HEK293 (cell line): ENCODE measurements around the gene CPNE5.

Experiments
- CTCF ChIA-PET: fragments of 350-600 bp; formaldehyde crosslinking; extraction: SDS; loops from one replicate; lab custom pipeline; 2021; ENCODE audit warnings: antibody characterized with exemption; lab: Yijun Ruan, JAX
- POLR2A ChIA-PET: fragments of 300-600 bp; formaldehyde crosslinking; extraction: SDS; loops from one replicate; lab custom pipeline; 2020; ENCODE audit warnings: antibody characterized with exemption, inconsistent platforms; lab: Yijun Ruan, JAX
- H3K27ac ChIP-seq: fragments of 200-500 bp; sonication (Bioruptor generic); 2 replicates; pipeline ENCODE4 v1.5.1; 2014; ENCODE audit warnings: low read depth, low read length, control low read depth, inconsistent platforms; ENCODE audit errors: extremely low read depth
- H3K36me3 ChIP-seq, 2 experiments: fragments of 200-500 bp in 1 of 2; sonication (Bioruptor generic) in 1 of 2; 1 replicate in 1 of 2; 2 replicates in 1 of 2; pipeline ENCODE4 v1.5.1; 2014 to 2017; ENCODE audit warnings: inconsistent platforms in 2 of 2, low read length in 2 of 2; ENCODE audit not compliant: control insufficient read depth in 2 of 2, insufficient read depth in 1 of 2
- H3K4me1 ChIP-seq: fragments of 200-500 bp; sonication (Bioruptor generic); 2 replicates; pipeline ENCODE4 v1.5.1; 2014; ENCODE audit warnings: mild to moderate bottlenecking, low read length, inconsistent platforms; ENCODE audit not compliant: control insufficient read depth, insufficient read depth
- H3K4me3 ChIP-seq: 2 replicates; pipeline ENCODE4 v1.5.1; 2011; ENCODE audit warnings: low read depth, mild to moderate bottlenecking, control low read depth, low read length, moderate library complexity
- H3K9me3 ChIP-seq: fragments of 200-500 bp; sonication (Bioruptor generic); 2 replicates; pipeline ENCODE4 v1.5.1; 2014; ENCODE audit warnings: low read depth, low read length, inconsistent platforms; ENCODE audit not compliant: control insufficient read depth, insufficient read depth
- GLIS2 ChIP-seq: fragments of 450-650 bp; formaldehyde crosslinking; IDR thresholded peaks from 2 replicates; pipeline ENCODE4 v1.5.1; 2016; ENCODE audit warnings: missing biosample characterization, missing genetic modification characterization
- HOXA7 ChIP-seq: sonication (generic); formaldehyde crosslinking; IDR thresholded peaks from 2 replicates; pipeline ENCODE4 v1.8.1; 2022; ENCODE audit warnings: missing genetic modification reagents, borderline replicate concordance
- KLF1 ChIP-seq: fragments of 450-650 bp; formaldehyde crosslinking; IDR thresholded peaks from 2 replicates; pipeline ENCODE4 v1.5.1; 2016; ENCODE audit warnings: missing biosample characterization, missing genetic modification characterization
- RBAK ChIP-seq: fragments of 450-650 bp; formaldehyde crosslinking; IDR thresholded peaks from 2 replicates; pipeline ENCODE4 v1.5.1; 2016; ENCODE audit warnings: missing biosample characterization, missing genetic modification characterization
- ZFHX2 ChIP-seq: fragments of 450-650 bp; formaldehyde crosslinking; conservative IDR thresholded peaks from 2 replicates; pipeline ENCODE4 v1.5.1; 2016; ENCODE audit warnings: missing biosample characterization, missing genetic modification characterization
- ZNF133 ChIP-seq: fragments of 450-650 bp; formaldehyde crosslinking; IDR thresholded peaks from 2 replicates; pipeline ENCODE4 v1.5.1; 2016; ENCODE audit warnings: missing biosample characterization, missing genetic modification characterization
- ZNF146 ChIP-seq: fragments of 450-650 bp; formaldehyde crosslinking; IDR thresholded peaks from 2 replicates; pipeline ENCODE4 v1.5.1; 2016; ENCODE audit warnings: missing biosample characterization, missing genetic modification characterization
- ZNF16 ChIP-seq: fragments of 450-650 bp; formaldehyde crosslinking; IDR thresholded peaks from 2 replicates; pipeline ENCODE4 v1.5.1; 2016; ENCODE audit warnings: low read depth, missing biosample characterization, missing genetic modification characterization
- ZNF174 ChIP-seq: fragments of 450-650 bp; formaldehyde crosslinking; IDR thresholded peaks from 2 replicates; pipeline ENCODE4 v1.5.0; 2017; ENCODE audit warnings: missing biosample characterization, mild to moderate bottlenecking, missing genetic modification characterization
- ZNF335 ChIP-seq: fragments of 450-650 bp; formaldehyde crosslinking; conservative IDR thresholded peaks from 2 replicates; pipeline ENCODE4 v1.5.1; 2016; ENCODE audit warnings: missing biosample characterization, missing genetic modification characterization
- ZNF473 ChIP-seq: fragments of 450-650 bp; formaldehyde crosslinking; IDR thresholded peaks from 2 replicates; pipeline ENCODE4 v1.5.1; 2017; ENCODE audit warnings: missing biosample characterization, missing genetic modification characterization
- ZNF514 ChIP-seq: fragments of 450-650 bp; formaldehyde crosslinking; IDR thresholded peaks from 2 replicates; pipeline ENCODE4 v1.5.1; 2016; ENCODE audit warnings: missing biosample characterization, missing genetic modification characterization
- ZNF544 ChIP-seq: fragments of 450-650 bp; formaldehyde crosslinking; IDR thresholded peaks from 2 replicates; pipeline ENCODE4 v1.5.0; 2017; ENCODE audit warnings: missing biosample characterization, missing genetic modification characterization
- ZNF701 ChIP-seq: fragments of 450-650 bp; formaldehyde crosslinking; IDR thresholded peaks from 2 replicates; pipeline ENCODE4 v1.5.1; 2016; ENCODE audit warnings: missing biosample characterization, missing genetic modification characterization
- ZNF792 ChIP-seq: fragments of 450-650 bp; formaldehyde crosslinking; IDR thresholded peaks from 2 replicates; pipeline ENCODE4 v1.5.1; 2016; ENCODE audit warnings: missing biosample characterization, missing genetic modification characterization
- TF ChIP-seq, protein P1 (sequence below): fragments of 450-650 bp; formaldehyde crosslinking; IDR thresholded peaks from 2 replicates; pipeline ENCODE4 v1.5.1; 2016; ENCODE audit warnings: missing biosample characterization, missing genetic modification characterization, low read depth
- TF ChIP-seq, protein P2 (sequence below): fragments of 450-650 bp; formaldehyde crosslinking; IDR thresholded peaks from 2 replicates; pipeline ENCODE4 v1.5.0; 2017; ENCODE audit warnings: missing biosample characterization, missing genetic modification characterization, borderline replicate concordance
- TF ChIP-seq, protein P3 (sequence below): fragments of 450-650 bp; formaldehyde crosslinking; IDR thresholded peaks from 2 replicates; pipeline ENCODE4 v1.5.1; 2017; ENCODE audit warnings: missing biosample characterization, mild to moderate bottlenecking, missing genetic modification characterization, moderate library complexity
- TF ChIP-seq, protein P4 (sequence below): fragments of 450-650 bp; formaldehyde crosslinking; conservative IDR thresholded peaks from 2 replicates; pipeline ENCODE4 v1.5.1; 2016; ENCODE audit warnings: low read depth, missing biosample characterization, missing genetic modification characterization
- TF ChIP-seq, protein P5 (sequence below): sonication (generic); formaldehyde crosslinking; IDR thresholded peaks from 2 replicates; pipeline ENCODE4 v1.8.1; 2022; ENCODE audit warnings: mild to moderate bottlenecking, moderate library complexity, missing genetic modification reagents
- TF ChIP-seq, protein P6 (sequence below): fragments of 450-650 bp; formaldehyde crosslinking; IDR thresholded peaks from 2 replicates; pipeline ENCODE4 v1.5.1; 2017; ENCODE audit warnings: missing biosample characterization, missing genetic modification characterization
- TF ChIP-seq, protein P7 (sequence below): fragments of 450-650 bp; formaldehyde crosslinking; IDR thresholded peaks from 2 replicates; pipeline ENCODE4 v1.5.1; 2016; ENCODE audit warnings: missing biosample characterization, missing genetic modification characterization

CPNE5 gene

DNA sequence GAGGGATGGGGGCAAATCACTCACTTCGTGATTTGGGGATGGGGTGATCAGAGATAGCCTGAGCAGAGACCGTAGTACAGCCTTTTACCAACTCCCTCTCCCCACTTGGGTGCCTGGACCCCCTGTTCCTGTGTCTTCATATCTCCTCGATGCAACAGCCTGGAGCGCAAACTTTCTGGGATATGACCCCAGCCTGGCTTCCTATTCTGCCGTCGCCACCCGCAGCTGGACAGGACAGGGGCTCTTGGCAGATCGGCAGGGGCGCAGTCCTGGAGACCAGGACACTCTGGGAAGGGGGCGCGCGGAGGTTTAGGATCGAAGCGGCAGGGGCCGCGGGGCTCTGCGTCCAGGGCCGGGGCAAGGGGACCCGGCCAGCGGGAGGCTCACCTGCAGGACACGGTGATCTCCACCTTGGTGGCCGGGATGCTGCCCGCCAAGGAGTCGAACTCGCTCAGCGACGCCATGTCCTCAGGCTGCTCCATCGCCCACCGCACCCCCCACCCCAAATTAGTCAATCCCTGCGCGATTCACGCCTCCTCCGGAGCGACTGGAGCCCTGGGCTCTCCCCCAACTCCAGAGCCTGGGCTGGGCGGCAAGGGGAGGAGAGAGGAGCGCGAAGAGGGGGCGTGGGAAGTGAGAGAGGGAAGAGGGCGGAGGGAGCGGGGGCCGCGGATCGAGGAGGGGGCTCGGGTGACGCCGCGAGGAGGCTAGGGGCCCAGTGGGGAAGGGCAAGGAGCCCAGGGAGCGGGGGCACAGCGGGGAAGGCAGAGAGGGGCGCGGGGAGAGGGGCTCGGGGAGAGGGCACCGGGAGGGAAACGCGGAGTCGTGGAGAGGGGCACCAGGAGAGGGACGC, at the start of gene CPNE5:
Gene CPNE5, minus strand, starts transcription at position 549 of the 853 bp plus-strand sequence. Its CDS starts 67 bp downstream, at position 482.
- H3K4me3 ChIP-seq, result peak within 1 kb of the TSS; percentile 46
- POLR2A ChIA-PET, result no interaction called here
- no peaks in the 10 kb centered on the region for H3K4me1 ChIP-seq
- CTCF ChIA-PET, result no interaction called here
- no peak within 1 kb of the TSS for H3K27ac ChIP-seq
- H3K36me3 ChIP-seq, result no peaks in the 10 kb centered on the region
- H3K9me3 ChIP-seq, result no peaks in the 10 kb centered on the region
- TF ChIP-seq, protein P1, sequence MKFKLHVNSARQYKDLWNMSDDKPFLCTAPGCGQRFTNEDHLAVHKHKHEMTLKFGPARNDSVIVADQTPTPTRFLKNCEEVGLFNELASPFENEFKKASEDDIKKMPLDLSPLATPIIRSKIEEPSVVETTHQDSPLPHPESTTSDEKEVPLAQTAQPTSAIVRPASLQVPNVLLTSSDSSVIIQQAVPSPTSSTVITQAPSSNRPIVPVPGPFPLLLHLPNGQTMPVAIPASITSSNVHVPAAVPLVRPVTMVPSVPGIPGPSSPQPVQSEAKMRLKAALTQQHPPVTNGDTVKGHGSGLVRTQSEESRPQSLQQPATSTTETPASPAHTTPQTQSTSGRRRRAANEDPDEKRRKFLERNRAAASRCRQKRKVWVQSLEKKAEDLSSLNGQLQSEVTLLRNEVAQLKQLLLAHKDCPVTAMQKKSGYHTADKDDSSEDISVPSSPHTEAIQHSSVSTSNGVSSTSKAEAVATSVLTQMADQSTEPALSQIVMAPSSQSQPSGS (tag by site-specific recombination), result no peak
- TF ChIP-seq, protein P2, sequence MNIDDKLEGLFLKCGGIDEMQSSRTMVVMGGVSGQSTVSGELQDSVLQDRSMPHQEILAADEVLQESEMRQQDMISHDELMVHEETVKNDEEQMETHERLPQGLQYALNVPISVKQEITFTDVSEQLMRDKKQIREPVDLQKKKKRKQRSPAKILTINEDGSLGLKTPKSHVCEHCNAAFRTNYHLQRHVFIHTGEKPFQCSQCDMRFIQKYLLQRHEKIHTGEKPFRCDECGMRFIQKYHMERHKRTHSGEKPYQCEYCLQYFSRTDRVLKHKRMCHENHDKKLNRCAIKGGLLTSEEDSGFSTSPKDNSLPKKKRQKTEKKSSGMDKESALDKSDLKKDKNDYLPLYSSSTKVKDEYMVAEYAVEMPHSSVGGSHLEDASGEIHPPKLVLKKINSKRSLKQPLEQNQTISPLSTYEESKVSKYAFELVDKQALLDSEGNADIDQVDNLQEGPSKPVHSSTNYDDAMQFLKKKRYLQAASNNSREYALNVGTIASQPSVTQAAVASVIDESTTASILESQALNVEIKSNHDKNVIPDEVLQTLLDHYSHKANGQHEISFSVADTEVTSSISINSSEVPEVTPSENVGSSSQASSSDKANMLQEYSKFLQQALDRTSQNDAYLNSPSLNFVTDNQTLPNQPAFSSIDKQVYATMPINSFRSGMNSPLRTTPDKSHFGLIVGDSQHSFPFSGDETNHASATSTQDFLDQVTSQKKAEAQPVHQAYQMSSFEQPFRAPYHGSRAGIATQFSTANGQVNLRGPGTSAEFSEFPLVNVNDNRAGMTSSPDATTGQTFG (tag by site-specific recombination), result no peak
- TF ChIP-seq ZNF16, result no peak
- TF ChIP-seq ZNF335 (tag by site-specific recombination), result peak; percentile 27; the same call in 1 of the 2 replicates
- TF ChIP-seq, protein P3, sequence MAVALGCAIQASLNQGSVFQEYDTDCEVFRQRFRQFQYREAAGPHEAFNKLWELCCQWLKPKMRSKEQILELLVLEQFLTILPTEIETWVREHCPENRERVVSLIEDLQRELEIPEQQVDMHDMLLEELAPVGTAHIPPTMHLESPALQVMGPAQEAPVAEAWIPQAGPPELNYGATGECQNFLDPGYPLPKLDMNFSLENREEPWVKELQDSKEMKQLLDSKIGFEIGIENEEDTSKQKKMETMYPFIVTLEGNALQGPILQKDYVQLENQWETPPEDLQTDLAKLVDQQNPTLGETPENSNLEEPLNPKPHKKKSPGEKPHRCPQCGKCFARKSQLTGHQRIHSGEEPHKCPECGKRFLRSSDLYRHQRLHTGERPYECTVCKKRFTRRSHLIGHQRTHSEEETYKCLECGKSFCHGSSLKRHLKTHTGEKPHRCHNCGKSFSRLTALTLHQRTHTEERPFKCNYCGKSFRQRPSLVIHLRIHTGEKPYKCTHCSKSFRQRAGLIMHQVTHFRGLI (tag by site-specific recombination), result no peak
- TF ChIP-seq, protein P4, sequence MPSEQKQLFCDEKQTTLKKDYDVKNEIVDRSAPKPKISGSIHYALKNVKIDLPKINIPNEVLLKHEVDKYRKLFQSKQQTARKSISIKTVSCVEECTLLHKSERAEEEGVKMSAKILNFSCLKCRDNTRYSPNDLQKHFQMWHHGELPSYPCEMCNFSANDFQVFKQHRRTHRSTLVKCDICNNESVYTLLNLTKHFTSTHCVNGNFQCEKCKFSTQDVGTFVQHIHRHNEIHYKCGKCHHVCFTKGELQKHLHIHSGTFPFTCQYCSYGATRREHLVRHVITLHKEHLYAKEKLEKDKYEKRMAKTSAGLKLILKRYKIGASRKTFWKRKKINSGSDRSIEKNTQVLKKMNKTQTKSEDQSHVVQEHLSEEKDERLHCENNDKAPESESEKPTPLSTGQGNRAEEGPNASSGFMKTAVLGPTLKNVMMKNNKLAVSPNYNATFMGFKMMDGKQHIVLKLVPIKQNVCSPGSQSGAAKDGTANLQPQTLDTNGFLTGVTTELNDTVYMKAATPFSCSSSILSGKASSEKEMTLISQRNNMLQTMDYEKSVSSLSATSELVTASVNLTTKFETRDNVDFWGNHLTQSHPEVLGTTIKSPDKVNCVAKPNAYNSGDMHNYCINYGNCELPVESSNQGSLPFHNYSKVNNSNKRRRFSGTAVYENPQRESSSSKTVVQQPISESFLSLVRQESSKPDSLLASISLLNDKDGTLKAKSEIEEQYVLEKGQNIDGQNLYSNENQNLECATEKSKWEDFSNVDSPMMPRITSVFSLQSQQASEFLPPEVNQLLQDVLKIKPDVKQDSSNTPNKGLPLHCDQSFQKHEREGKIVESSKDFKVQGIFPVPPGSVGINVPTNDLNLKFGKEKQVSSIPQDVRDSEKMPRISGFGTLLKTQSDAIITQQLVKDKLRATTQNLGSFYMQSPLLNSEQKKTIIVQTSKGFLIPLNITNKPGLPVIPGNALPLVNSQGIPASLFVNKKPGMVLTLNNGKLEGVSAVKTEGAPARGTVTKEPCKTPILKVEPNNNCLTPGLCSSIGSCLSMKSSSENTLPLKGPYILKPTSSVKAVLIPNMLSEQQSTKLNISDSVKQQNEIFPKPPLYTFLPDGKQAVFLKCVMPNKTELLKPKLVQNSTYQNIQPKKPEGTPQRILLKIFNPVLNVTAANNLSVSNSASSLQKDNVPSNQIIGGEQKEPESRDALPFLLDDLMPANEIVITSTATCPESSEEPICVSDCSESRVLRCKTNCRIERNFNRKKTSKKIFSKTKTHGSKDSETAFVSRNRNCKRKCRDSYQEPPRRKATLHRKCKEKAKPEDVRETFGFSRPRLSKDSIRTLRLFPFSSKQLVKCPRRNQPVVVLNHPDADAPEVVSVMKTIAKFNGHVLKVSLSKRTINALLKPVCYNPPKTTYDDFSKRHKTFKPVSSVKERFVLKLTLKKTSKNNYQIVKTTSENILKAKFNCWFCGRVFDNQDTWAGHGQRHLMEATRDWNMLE (tag by site-specific recombination), result no peak
- peak; percentile 39; the same call in 1 of the 2 replicates for TF ChIP-seq KLF1
- TF ChIP-seq ZNF146, result no peak
- TF ChIP-seq ZNF544 (tag by site-specific recombination), result no peak
- TF ChIP-seq ZNF792 (tag by site-specific recombination), result no peak
- TF ChIP-seq, protein P5, sequence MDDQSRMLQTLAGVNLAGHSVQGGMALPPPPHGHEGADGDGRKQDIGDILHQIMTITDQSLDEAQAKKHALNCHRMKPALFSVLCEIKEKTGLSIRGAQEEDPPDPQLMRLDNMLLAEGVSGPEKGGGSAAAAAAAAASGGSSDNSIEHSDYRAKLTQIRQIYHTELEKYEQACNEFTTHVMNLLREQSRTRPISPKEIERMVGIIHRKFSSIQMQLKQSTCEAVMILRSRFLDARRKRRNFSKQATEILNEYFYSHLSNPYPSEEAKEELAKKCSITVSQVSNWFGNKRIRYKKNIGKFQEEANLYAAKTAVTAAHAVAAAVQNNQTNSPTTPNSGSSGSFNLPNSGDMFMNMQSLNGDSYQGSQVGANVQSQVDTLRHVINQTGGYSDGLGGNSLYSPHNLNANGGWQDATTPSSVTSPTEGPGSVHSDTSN (CRISPR knock-in tag), result no peak
- TF ChIP-seq ZNF701 (tag by site-specific recombination), result no peak
- TF ChIP-seq RBAK (tag by site-specific recombination), result no peak
- no peak for TF ChIP-seq ZNF174
- peak; percentile 96 for TF ChIP-seq ZFHX2 (tag by site-specific recombination)
- TF ChIP-seq, protein P6, sequence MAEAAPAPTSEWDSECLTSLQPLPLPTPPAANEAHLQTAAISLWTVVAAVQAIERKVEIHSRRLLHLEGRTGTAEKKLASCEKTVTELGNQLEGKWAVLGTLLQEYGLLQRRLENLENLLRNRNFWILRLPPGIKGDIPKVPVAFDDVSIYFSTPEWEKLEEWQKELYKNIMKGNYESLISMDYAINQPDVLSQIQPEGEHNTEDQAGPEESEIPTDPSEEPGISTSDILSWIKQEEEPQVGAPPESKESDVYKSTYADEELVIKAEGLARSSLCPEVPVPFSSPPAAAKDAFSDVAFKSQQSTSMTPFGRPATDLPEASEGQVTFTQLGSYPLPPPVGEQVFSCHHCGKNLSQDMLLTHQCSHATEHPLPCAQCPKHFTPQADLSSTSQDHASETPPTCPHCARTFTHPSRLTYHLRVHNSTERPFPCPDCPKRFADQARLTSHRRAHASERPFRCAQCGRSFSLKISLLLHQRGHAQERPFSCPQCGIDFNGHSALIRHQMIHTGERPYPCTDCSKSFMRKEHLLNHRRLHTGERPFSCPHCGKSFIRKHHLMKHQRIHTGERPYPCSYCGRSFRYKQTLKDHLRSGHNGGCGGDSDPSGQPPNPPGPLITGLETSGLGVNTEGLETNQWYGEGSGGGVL (tag by site-specific recombination), result peak; percentile 96
- TF ChIP-seq, protein P7, sequence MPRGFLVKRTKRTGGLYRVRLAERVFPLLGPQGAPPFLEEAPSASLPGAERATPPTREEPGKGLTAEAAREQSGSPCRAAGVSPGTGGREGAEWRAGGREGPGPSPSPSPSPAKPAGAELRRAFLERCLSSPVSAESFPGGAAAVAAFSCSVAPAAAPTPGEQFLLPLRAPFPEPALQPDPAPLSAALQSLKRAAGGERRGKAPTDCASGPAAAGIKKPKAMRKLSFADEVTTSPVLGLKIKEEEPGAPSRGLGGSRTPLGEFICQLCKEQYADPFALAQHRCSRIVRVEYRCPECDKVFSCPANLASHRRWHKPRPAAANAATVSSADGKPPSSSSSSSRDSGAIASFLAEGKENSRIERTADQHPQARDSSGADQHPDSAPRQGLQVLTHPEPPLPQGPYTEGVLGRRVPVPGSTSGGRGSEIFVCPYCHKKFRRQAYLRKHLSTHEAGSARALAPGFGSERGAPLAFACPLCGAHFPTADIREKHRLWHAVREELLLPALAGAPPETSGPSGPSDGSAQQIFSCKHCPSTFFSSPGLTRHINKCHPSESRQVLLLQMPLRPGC (tag by site-specific recombination), result no peak
- no peak for TF ChIP-seq ZNF514 (tag by site-specific recombination)
- no peak for TF ChIP-seq HOXA7 (CRISPR knock-in tag)
- TF ChIP-seq ZNF133 (tag by site-specific recombination), result no peak
- TF ChIP-seq GLIS2 (tag by site-specific recombination), result no peak
- no peak for TF ChIP-seq ZNF473 (tag by site-specific recombination)
